Coronary artery (tissue), 2 donors: Measurements from ENCODE around the gene CCL2.
A peak's percentile ranks its signal among the peaks of the same experiment; 100 is the strongest.

Experiments used
- DNase-seq: peaks from one replicate; pipeline ENCODE4 v3.0.0-alpha.2; 2017; ENCODE audit warnings: low spot score
- H3K27ac ChIP-seq, 2 donors: fragments of 200-600 bp; sonication (generic); one replicate each; pipeline ENCODE4 v1.5.1; 2016 to 2019
- H3K4me3 ChIP-seq: fragments of 200-600 bp; sonication (generic); 2 replicates; pipeline ENCODE4 v1.5.1; 2016; ENCODE audit warnings: mild to moderate bottlenecking, moderate library complexity
- CTCF ChIP-seq: fragments of 200-600 bp; sonication (generic); IDR thresholded peaks from one replicate; pipeline ENCODE4 v1.5.1; 2019; ENCODE audit warnings: antibody characterized with exemption

The CCL2 gene

GRCh38 chr17:34287875-34288274 lies 32.8 kb downstream of the CCL2 start:
- DNase-seq = peak; percentile 2
- TF ChIP-seq CTCF = no peak
- Histone ChIP-seq H3K4me3 (no peak overlapping the region), H3K27ac (no peak overlapping the region)

GRCh38 chr17:34290586-34290985 lies 35.5 kb downstream of the CCL2 start:
- no peak for TF ChIP-seq CTCF
- DNase-seq = peak; percentile 24
- Histone ChIP-seq H3K4me3 (no peak overlapping the region), H3K27ac (no peak overlapping the region)

GRCh38 chr17:34291721-34292348 lies 36.8 kb downstream of the CCL2 start:
- no peak overlapping the region for H3K4me3 ChIP-seq
- DNase-seq = peak; percentile 19
- no peak for TF ChIP-seq CTCF
- H3K27ac ChIP-seq = no peak overlapping the region

GRCh38 chr17:34299027-34299426 lies 43.9 kb downstream of the CCL2 start:
- no peak overlapping the region for H3K4me3 ChIP-seq
- no peak for TF ChIP-seq CTCF

GRCh38 chr17:34299956-34300577 lies 45.0 kb downstream of the CCL2 start:
- no peak overlapping the region for H3K4me3 ChIP-seq
- H3K27ac ChIP-seq = peak overlapping the region in 1 of 2 donors; percentile 11
- no peak for TF ChIP-seq CTCF
- DNase-seq = peak; percentile 0

More at GRCh38 chr17:34299027-34299426, 43.9 kb downstream of the CCL2 start:
- H3K27ac ChIP-seq = no peak overlapping the region
- no peak for DNase-seq

- peak; percentile 55 for DNase-seq
These were observed 45.7 kb downstream of the CCL2 start for GRCh38 chr17:34300652-34301370.

More at GRCh38 chr17:34300652-34301370, 45.7 kb downstream of the CCL2 start:
- Histone ChIP-seq H3K27ac (no peak overlapping the region), H3K4me3 (no peak overlapping the region)
- no peak for TF ChIP-seq CTCF
